Prostate gland (tissue), 2 donors: ENCODE results near the gene OLFM1.

Source experiments
- POLR2AphosphoS5 ChIP-seq: sonication (generic); formaldehyde crosslinking; IDR thresholded peaks from one replicate; pipeline ENCODE4 v1.6.1; 2017; ENCODE audit warnings: antibody characterized with exemption
- TF ChIP-seq, protein P1 (sequence below), 4 experiments: fragments of 200-600 bp in 2 of 4; fragments of 450-650 bp in 2 of 4; sonication (generic) in 2 of 4; IDR thresholded peaks; 1 replicate in 3 of 4; 2 replicates in 1 of 4; pipeline ENCODE4 v1.5.1; 2016 to 2019; ENCODE audit warnings: antibody characterized with exemption in 4 of 4, mild to moderate bottlenecking in 2 of 4, moderate library complexity in 2 of 4

GRCh38 chr9:135102331-135102730 is 14.9 kb downstream of the OLFM1 start:
- TF ChIP-seq, protein P1, sequence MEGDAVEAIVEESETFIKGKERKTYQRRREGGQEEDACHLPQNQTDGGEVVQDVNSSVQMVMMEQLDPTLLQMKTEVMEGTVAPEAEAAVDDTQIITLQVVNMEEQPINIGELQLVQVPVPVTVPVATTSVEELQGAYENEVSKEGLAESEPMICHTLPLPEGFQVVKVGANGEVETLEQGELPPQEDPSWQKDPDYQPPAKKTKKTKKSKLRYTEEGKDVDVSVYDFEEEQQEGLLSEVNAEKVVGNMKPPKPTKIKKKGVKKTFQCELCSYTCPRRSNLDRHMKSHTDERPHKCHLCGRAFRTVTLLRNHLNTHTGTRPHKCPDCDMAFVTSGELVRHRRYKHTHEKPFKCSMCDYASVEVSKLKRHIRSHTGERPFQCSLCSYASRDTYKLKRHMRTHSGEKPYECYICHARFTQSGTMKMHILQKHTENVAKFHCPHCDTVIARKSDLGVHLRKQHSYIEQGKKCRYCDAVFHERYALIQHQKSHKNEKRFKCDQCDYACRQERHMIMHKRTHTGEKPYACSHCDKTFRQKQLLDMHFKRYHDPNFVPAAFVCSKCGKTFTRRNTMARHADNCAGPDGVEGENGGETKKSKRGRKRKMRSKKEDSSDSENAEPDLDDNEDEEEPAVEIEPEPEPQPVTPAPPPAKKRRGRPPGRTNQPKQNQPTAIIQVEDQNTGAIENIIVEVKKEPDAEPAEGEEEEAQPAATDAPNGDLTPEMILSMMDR (IDR thresholded peaks at IDR 0.05), result no peak
- no peak for TF ChIP-seq POLR2AphosphoS5
